Ovary (tissue), 3 donors: ENCODE measurements around the gene HLA-DOB.

Experiments
- EP300 ChIP-seq: sonication (generic); formaldehyde crosslinking; IDR thresholded peaks from one replicate; pipeline ENCODE4 v1.6.1; 2017; ENCODE audit warnings: antibody characterized with exemption
- POLR2A ChIP-seq: fragments of 450-650 bp; IDR thresholded peaks from one replicate; pipeline ENCODE4 v1.6.1; 2017; ENCODE audit warnings: antibody characterized with exemption, mild to moderate bottlenecking, moderate library complexity
- TF ChIP-seq, protein P1 (sequence below), 3 donors: fragments of 450-650 bp in 2 of 3; fragments of 200-600 bp in 1 of 3; IDR thresholded peaks; one replicate each; pipeline versions ENCODE4 v1.5.1 to v1.8.0; 2016 to 2022; ENCODE audit warnings: antibody characterized with exemption in 3 of 3, mild to moderate bottlenecking in 1 of 3
- donor health status: DM: no; HTN: no; CAD: no.

DNA sequence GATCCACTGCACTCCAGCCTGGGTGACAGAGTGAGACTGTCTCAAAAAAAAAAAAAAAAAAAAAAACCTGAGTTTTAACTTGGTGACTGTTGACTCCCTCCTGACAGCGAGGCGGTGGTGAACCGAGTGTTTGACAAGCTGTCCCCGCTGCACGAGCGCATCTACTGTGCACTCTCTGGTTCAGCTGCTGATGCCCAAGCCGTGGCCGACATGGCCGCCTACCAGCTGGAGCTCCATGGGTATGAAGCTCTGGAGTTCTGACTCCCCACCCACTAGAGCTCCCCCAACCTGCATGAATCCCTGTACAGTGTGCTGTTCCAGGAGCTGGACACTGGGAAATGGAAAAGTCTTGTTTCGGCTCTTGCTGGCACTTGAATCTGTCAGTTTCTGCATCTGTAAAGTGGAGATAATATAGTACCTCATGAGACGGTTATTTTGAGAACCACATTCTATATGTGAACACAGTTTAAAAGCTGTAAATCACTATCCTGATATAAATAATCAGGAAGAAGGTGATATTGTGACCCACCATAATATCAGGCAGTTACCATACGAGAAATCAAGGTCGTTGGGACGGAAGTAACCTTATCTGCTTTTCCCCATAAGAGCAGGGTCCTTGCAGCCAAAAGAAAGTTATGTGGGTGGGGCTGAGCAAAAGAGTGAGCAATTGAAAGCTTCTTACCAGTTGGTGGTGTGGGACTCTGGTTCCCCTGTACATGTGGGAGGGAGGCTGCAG, 40.5 kb upstream of the HLA-DOB start:
- TF ChIP-seq, protein P1, sequence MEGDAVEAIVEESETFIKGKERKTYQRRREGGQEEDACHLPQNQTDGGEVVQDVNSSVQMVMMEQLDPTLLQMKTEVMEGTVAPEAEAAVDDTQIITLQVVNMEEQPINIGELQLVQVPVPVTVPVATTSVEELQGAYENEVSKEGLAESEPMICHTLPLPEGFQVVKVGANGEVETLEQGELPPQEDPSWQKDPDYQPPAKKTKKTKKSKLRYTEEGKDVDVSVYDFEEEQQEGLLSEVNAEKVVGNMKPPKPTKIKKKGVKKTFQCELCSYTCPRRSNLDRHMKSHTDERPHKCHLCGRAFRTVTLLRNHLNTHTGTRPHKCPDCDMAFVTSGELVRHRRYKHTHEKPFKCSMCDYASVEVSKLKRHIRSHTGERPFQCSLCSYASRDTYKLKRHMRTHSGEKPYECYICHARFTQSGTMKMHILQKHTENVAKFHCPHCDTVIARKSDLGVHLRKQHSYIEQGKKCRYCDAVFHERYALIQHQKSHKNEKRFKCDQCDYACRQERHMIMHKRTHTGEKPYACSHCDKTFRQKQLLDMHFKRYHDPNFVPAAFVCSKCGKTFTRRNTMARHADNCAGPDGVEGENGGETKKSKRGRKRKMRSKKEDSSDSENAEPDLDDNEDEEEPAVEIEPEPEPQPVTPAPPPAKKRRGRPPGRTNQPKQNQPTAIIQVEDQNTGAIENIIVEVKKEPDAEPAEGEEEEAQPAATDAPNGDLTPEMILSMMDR (IDR thresholded peaks at IDR 0.05) = no peak
- TF ChIP-seq POLR2A (no peak), EP300 (no peak)
